Upper lobe of left lung (tissue), 4 donors: Measurements from ENCODE around the gene RNF38.

Experiments used
- EP300 ChIP-seq, 4 donors: sonication (generic); formaldehyde crosslinking; IDR thresholded peaks; one replicate each; pipeline ENCODE4 v1.5.1; 2017; ENCODE audit warnings: antibody characterized with exemption in 4 of 4, control low read depth in 2 of 4
- POLR2A ChIP-seq, 4 donors: fragments of 450-650 bp; IDR thresholded peaks; one replicate each; pipeline ENCODE4 v1.5.1; 2016 to 2017; ENCODE audit warnings: antibody characterized with exemption in 4 of 4, mild to moderate bottlenecking in 2 of 4
- POLR2AphosphoS5 ChIP-seq, 2 donors: sonication (generic); formaldehyde crosslinking; IDR thresholded peaks; one replicate each; pipeline ENCODE4 v1.5.1; 2017; ENCODE audit warnings: antibody characterized with exemption in 2 of 2
- TF ChIP-seq, protein P1 (sequence below), 6 experiments: fragments of 450-650 bp in 4 of 6; fragments of 200-600 bp in 2 of 6; sonication (generic) in 2 of 6; IDR thresholded peaks; one replicate each; pipeline ENCODE4 v1.5.1; 2016 to 2019; ENCODE audit warnings: antibody characterized with exemption in 6 of 6

DNA sequence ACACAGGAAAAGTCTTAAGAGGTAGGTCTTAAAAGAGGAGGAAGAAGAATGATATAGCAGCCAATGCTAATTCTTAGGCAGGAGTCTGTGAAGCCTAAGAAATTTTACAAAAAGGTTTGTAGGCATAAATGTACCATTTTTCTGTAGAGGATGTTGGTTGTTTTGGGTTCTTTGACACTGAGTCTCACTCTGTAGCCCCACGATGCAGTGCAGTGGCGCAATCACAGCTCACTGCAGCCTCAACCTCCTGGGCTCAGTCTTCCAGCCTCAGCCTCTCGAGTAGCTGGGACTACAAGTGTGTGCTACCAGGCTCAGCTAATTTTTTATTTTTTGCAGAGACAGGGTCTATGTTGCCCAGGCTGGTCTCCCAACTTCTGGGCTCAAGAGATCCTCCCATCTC lies 37.7 kb upstream of the RNF38 start:
- TF ChIP-seq, protein P1, sequence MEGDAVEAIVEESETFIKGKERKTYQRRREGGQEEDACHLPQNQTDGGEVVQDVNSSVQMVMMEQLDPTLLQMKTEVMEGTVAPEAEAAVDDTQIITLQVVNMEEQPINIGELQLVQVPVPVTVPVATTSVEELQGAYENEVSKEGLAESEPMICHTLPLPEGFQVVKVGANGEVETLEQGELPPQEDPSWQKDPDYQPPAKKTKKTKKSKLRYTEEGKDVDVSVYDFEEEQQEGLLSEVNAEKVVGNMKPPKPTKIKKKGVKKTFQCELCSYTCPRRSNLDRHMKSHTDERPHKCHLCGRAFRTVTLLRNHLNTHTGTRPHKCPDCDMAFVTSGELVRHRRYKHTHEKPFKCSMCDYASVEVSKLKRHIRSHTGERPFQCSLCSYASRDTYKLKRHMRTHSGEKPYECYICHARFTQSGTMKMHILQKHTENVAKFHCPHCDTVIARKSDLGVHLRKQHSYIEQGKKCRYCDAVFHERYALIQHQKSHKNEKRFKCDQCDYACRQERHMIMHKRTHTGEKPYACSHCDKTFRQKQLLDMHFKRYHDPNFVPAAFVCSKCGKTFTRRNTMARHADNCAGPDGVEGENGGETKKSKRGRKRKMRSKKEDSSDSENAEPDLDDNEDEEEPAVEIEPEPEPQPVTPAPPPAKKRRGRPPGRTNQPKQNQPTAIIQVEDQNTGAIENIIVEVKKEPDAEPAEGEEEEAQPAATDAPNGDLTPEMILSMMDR (IDR thresholded peaks at IDR 0.05): no peak
- TF ChIP-seq EP300 (IDR thresholded peaks at IDR 0.05) (no peak), POLR2AphosphoS5 (IDR thresholded peaks at IDR 0.05) (no peak), POLR2A (IDR thresholded peaks at IDR 0.05) (no peak)
